Measurements from ENCODE around the gene POLR2I.
"Not testable (repeated sequence)": the region's sequence is repeated elsewhere in the genome, so short reads cannot be mapped to it uniquely, and the experiment has no call there.

POLR2I gene

GRCh38 chr19:36114721-36115452, at the start of gene POLR2I:
Gene POLR2I (minus strand): TSS chr19:36114875. CDS start chr19:36114856, 19 bp downstream.
- DNase-seq (ENCODE audit: low spot score): peak; percentile 100

- no peak for DNase-seq (ENCODE audit: low spot score)
These were observed 49.1 kb upstream of the POLR2I start for GRCh38 chr19:36163813-36164212.

DNA sequence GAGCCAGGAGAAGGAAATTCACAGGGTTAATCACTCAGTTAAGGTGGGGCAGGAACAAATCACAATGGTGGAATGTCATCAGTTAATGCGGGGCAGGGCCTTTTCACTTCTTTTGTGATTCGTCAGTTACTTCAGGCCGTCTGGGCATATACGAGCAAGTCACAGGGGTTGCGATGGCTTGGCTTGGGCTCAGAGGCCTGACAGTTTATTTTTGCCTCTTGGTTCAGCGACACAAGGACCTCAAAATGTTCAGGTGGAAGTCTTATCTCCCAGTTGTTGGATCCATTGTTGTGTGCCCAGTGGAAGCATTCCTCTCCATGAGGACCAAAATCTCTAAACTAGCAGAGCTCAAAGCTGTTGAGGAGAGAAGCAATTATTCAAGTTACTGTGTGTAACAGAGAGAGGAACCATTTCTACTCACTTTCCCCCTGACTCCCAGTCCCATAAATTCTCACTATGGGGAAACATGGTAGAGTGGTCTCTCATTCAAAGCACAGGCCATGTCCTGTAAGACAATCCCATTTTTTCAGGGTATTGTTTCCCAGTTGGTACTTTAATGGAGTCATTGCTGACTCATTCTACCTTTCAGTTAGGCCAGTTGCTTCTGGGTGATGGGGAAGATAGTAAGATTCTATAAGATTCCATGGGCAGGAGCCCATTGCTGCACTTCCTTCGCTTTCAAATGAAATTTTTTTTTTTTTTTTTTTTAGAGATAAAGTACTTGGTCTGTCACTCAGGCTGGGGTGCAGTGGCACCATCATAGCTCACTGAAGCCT, 46.3 kb upstream of the POLR2I start:
- DNase-seq (ENCODE audit: low spot score): no peak

DNA sequence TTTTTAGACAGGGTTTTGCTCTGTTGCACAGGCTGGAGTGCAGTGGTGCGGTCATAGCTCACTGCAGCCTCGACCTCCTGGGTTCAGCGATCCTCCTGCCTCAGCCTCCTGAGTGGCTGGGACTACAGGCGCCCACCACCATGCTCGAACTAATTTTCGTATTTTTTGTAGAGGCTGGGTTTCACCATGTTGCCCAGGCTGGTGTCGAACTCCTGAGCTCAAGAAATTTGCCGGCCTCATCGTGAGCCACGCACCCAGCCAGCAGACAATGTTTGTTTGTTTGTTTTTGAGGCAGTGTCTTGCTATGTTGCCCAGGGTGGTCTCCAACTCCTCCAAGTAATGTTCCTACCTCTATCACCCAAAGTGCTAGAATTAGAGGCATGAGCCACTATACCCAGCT, 38.5 kb upstream of the POLR2I start:
- DNase-seq (ENCODE audit: low spot score): no peak

GRCh38 chr19:36152352-36153091, 37.8 kb upstream of the POLR2I start, which contains the start of gene COX7A1:
Gene COX7A1 (minus strand): TSS chr19:36152447. CDS start chr19:36152407, 40 bp downstream.
- peak; percentile 64 for DNase-seq (ENCODE audit: low spot score)

GRCh38 chr19:36152019-36152351, 37.3 kb upstream of the POLR2I start:
- DNase-seq (ENCODE audit: low spot score): no peak

- peak; percentile 28 for DNase-seq (ENCODE audit: low spot score)
These were observed 36.7 kb upstream of the POLR2I start for GRCh38 chr19:36151144-36152018.

DNA sequence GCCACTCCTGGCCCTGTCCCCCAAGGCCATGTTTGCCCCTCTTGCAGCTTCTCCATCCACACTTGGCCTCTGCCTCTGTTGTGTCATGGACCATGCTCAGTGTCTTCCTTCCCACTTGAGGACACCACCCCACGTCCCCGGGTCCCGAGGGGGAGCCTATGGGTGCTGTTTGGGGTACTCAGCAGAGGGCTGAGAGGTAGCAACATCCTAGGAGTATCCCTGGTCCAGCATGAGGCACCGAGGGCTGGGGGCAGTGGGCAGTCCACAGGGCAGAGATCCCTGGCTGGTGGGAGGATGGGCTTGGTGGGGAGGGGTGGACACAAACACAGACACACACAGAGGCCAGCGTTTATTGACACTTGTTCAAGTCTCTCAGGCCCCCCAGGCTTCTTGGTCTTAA, 35.9 kb upstream of the POLR2I start:
- DNase-seq (ENCODE audit: low spot score): no peak

GRCh38 chr19:36149673-36150406, 35.2 kb upstream of the POLR2I start:
- DNase-seq (ENCODE audit: low spot score): no peak

DNA sequence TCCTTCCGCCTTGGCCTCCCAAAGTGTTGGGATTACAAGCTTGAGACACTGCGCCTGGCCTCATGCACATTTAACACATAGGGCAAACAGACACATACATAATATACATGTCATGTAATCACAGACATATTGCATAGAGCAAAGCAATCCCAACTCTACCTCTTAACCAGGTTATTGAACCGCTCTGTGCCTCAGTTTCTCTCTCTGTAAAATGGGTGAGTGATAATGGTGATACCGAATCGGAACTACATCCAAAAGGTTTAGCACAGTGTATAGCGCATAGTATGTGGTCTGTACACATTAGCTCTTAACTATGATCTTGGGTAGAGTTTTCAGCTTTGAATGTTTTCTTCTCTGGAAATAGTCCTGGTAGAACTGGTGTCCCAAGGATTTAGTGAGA, 29.9 kb upstream of the POLR2I start:
- DNase-seq (ENCODE audit: low spot score): no peak

- DNase-seq (ENCODE audit: low spot score): no peak
These were observed 27.8 kb upstream of the POLR2I start for GRCh38 chr19:36142496-36142895.

- DNase-seq (ENCODE audit: low spot score): no peak
These were observed 27.4 kb upstream of the POLR2I start for GRCh38 chr19:36142046-36142445.

DNA sequence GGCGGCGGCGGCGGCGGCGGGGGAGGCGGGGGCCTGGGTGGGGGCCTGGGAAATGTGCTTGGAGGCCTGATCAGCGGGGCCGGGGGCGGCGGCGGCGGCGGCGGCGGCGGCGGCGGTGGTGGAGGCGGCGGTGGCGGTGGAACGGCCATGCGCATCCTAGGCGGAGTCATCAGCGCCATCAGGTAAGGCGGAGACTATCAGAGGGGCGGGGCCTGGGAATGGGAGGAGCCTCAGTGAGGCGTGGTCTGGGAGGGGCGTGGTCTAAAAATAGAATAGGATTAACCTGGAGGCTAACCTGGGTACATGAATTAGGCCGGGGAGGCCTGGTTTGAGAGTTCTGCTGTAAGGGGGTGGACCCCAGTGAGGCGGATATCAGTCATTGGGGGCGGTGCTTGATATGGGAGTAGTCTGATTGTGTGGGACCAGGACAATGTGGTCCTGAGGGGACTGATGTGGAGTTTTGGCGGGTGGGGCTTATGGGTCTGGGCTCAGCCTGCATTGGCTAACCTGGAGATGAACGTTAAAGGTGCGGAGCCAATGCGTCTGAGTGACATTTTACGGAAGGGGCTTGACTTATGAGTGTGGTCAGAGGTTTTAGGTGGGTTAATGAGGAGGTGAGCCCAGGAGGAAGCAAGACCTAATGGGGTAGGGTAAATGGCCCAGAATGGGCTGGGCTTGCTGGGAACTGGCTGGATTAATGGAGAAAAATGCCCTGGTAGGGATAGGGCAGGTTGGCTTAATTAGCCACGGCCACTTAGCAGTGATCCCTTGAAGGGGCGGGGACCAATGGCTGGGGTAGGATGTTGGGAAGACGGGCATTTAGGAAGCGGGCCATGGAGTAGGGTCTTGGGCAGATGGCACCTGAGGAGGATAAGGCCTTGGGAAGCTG, 26.6 kb upstream of the POLR2I start:
- DNase-seq (ENCODE audit: low spot score): peak; percentile 89

DNA sequence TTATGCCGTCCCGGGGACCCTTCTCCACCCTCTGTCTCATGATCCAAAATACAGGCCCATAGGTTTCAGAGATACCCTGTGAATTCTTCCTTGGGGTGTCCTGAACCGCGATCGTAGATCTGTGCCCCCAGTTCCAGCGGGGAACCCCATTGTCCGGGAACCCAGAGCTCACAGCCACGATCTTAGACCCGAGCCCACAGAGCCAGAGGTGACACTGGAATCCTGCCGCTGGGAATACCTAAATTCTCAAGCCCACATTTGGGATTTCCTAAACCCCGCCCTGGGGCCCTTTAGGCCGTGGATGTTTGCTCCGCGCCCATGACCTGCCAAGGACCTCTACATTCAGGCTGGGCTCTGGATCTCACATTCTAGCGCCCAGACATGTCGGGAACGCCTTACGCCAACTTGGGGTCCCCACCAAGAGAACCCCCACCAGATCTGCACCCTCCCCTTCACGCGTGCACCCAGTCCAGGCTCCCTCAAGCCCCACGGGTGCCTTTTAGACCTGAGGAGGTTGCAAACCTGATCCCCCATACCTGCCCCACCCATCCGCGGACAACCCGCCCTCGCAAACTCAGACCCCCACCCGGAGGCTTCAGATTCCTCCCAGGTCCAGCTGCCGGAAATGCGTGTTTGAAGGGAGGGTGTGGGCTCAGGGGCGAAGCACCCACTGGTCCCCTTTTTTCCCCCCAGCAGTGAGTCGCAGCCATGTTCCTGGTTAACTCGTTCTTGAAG, 25.8 kb upstream of the POLR2I start:
- peak; percentile 59 for DNase-seq (ENCODE audit: low spot score)

- peak; percentile 97 for DNase-seq (ENCODE audit: low spot score)
These were observed 25.0 kb upstream of the POLR2I start, which contains the start of gene CAPNS1 for GRCh38 chr19:36139473-36140303. Gene CAPNS1 (plus strand): TSS chr19:36140066. CDS start chr19:36141012, 946 bp downstream.

GRCh38 chr19:36139120-36139472, 24.4 kb upstream of the POLR2I start:
- no peak for DNase-seq (ENCODE audit: low spot score)

- peak; percentile 75 for DNase-seq (ENCODE audit: low spot score)
These were observed 22.4 kb upstream of the POLR2I start for GRCh38 chr19:36136964-36137686.

DNA sequence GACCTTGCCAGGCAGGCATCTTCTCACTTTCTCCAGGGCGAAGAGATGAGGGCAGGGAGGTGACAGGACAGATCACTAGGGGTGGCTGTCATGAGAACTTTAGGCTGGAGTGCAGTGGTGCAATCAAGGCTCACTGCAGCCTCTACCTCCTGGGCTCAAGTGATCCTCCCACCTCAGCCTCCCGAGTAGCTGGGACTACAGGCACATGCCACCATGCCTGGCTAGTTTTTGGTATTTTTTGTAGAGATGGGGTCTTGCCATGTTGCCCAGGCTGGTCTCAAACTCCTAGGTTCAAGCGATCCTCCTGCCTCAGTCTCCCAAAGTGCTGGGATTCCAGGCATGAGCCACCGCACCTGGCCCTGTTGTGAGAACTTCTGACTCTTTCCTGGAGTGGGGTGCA, 20.2 kb upstream of the POLR2I start:
- not testable (repeated sequence) for DNase-seq (ENCODE audit: low spot score)

All from cerebellar cortex (tissue), 1 donor.